Adipose tissue (tissue), 3 donors: ENCODE measurements around the gene FGF5. TPM values are rescaled to one million over a fixed set of nuclear protein-coding genes. Genes with fewer than 3 reads are reported as not detected.

Experiments
- H3K27ac ChIP-seq: one replicate; pipeline ENCODE4 v1.5.1; 2013; ENCODE audit warnings: low read depth, low read length
- WGBS, 3 donors: extraction: QIAGEN DNeasy Blood & Tissue Kit; methylation state at CpG; one replicate each; pipeline ENCODE4 v1.1.7; 2013; 5-methylcytosine and 5-hydroxymethylcytosine counted together
- polyA plus RNA-seq, 3 donors: library from polyadenylated mRNA; stranded (reverse); fragments of 200-250 nt; gene quantifications; one replicate each; pipeline ENCODE4 v1.2.3, GENCODE V29; 2013
- donor health status: healthy with polysubstance abuse.
- donor health status: Bipolar disorder and iron deficiency.
- donor health status: healthy.

FGF5 gene
- polyA plus RNA-seq, 3 donors = 0.03 to 6.2 TPM; not detected in 1

GRCh38 chr4:80249144-80249543 lies 17.3 kb upstream of the FGF5 start:
- no peak overlapping the region for H3K27ac ChIP-seq
- WGBS, 3 donors = 59 to 78% (median 74%) methylated on average over 1 of the region's 1 CpG

- H3K27ac ChIP-seq = no peak overlapping the region
These were observed 14.0 kb upstream of the FGF5 start for GRCh38 chr4:80252427-80252826.

- no peak overlapping the region for H3K27ac ChIP-seq
These were observed 13.5 kb upstream of the FGF5 start for GRCh38 chr4:80252953-80253352.

GRCh38 chr4:80253510-80253909 lies 13.0 kb upstream of the FGF5 start:
- H3K27ac ChIP-seq = no peak overlapping the region
- 54 to 58% (median 56%) methylated on average over 4 of the region's 4 CpGs for WGBS, 3 donors

- 97 to 98% (median 97%) methylated on average over 2 of the region's 2 CpGs for WGBS, 3 donors
- no peak overlapping the region for H3K27ac ChIP-seq
These were observed 12.3 kb upstream of the FGF5 start for GRCh38 chr4:80254114-80254513.

- H3K27ac ChIP-seq = no peak overlapping the region
- 56 to 74% (median 67%) methylated on average over 7 of the region's 7 CpGs for WGBS, 3 donors
These were observed 11.0 kb upstream of the FGF5 start for GRCh38 chr4:80255329-80256095.

GRCh38 chr4:80257851-80258250 lies 8.6 kb upstream of the FGF5 start:
- H3K27ac ChIP-seq = no peak overlapping the region

GRCh38 chr4:80259012-80259411 lies 7.5 kb upstream of the FGF5 start:
- 28 to 45% (median 40%) methylated on average over 4 of the region's 4 CpGs for WGBS, 3 donors
- H3K27ac ChIP-seq = no peak overlapping the region

GRCh38 chr4:80259817-80260216 lies 6.6 kb upstream of the FGF5 start:
- WGBS, 3 donors = 85 to 88% (median 87%) methylated on average over 3 of the region's 3 CpGs
- no peak overlapping the region for H3K27ac ChIP-seq

- no peak overlapping the region for H3K27ac ChIP-seq
- whole genome bisulfite sequencing, 3 donors = 85 to 96% (median 92%) methylated on average over 3 of the region's 3 CpGs
These were observed 4.4 kb upstream of the FGF5 start for GRCh38 chr4:80261989-80262600.

GRCh38 chr4:80263541-80264351 lies 2.7 kb upstream of the FGF5 start:
- 16 to 33% (median 27%) methylated on average over 36 of the region's 36 CpGs for WGBS, 3 donors
- H3K27ac ChIP-seq = no peak overlapping the region

- H3K27ac ChIP-seq = no peak overlapping the region
- WGBS, 3 donors = 11 to 14% (median 13%) methylated on average over 4 of the region's 4 CpGs
These were observed 2.2 kb upstream of the FGF5 start for GRCh38 chr4:80264352-80264647.

- 38 to 48% (median 42%) methylated on average over 1 of the region's 1 CpG for WGBS, 3 donors
- H3K27ac ChIP-seq = no peak overlapping the region
These were observed 1.6 kb upstream of the FGF5 start for GRCh38 chr4:80264825-80265224.

- H3K27ac ChIP-seq = no peak overlapping the region
- 1 to 2% (median 1%) methylated on average over 36 of the region's 36 CpGs for WGBS, 3 donors
These were observed 752 bp upstream of the FGF5 start for GRCh38 chr4:80265571-80266252.

GRCh38 chr4:80266902-80267380 lies 477 bp downstream of the FGF5 start:
- WGBS, 3 donors = 2 to 4% (median 4%) methylated on average over 25 of the region's 25 CpGs
- H3K27ac ChIP-seq = no peak overlapping the region

- no peak overlapping the region for H3K27ac ChIP-seq
These were observed 1.8 kb downstream of the FGF5 start for GRCh38 chr4:80268081-80268823.

GRCh38 chr4:80268936-80269335 lies 2.5 kb downstream of the FGF5 start:
- no peak overlapping the region for H3K27ac ChIP-seq
- 26 to 51% (median 37%) methylated on average over 9 of the region's 9 CpGs for WGBS, 3 donors

More at GRCh38 chr4:80268081-80268823, 1.8 kb downstream of the FGF5 start:
- 4 to 8% (median 6%) methylated on average over 31 of the region's 31 CpGs for WGBS, 3 donors

- WGBS, 3 donors = 84 to 96% (median 90%) methylated on average over 2 of the region's 2 CpGs
- no peak overlapping the region for H3K27ac ChIP-seq
These were observed 3.9 kb downstream of the FGF5 start for GRCh38 chr4:80270321-80270720.
